SK-N-MC (cell line): ENCODE data around the gene EXOG.

Experiments used
- DNase-seq: peaks from one replicate; pipeline ENCODE4 v3.0.0-alpha.2; 2011; ENCODE audit warnings: low read depth, low spot score
- H3K27ac ChIP-seq: fragments of 200-600 bp; sonication (generic); 2 replicates; pipeline ENCODE4 v1.5.1; 2016; ENCODE audit warnings: mixed run types
- H3K36me3 ChIP-seq: fragments of 200-600 bp; sonication (generic); 2 replicates; pipeline ENCODE4 v1.6.1; 2017; ENCODE audit warnings: antibody characterized with exemption, low read length, mixed read lengths; ENCODE audit not compliant: insufficient read depth
- H3K4me3 ChIP-seq: fragments of 200-600 bp; sonication (generic); 2 replicates; pipeline ENCODE4 v1.5.1; 2016
- H3K9ac ChIP-seq: fragments of 200-600 bp; sonication (generic); 2 replicates; pipeline ENCODE4 v1.8.0; 2017; ENCODE audit warnings: mixed run types, mixed read lengths; ENCODE audit not compliant: insufficient read length
- H3K9me3 ChIP-seq: fragments of 200-600 bp; sonication (generic); 2 replicates; pipeline ENCODE4 v1.6.1; 2017; ENCODE audit warnings: low read depth, mild to moderate bottlenecking, antibody characterized with exemption, low read length, moderate library complexity, mixed read lengths
- EZH2 ChIP-seq: fragments of 200-600 bp; sonication (generic); IDR thresholded peaks from one replicate; pipeline ENCODE4 v1.6.1; 2017; ENCODE audit warnings: antibody characterized with exemption
- FOXP2 ChIP-seq: optimal IDR thresholded peaks from 2 replicates; pipeline ENCODE3; 2011; ENCODE audit warnings: mild to moderate bottlenecking, moderate library complexity; ENCODE audit not compliant: insufficient read depth; ENCODE audit errors: extremely low read length, control extremely low read depth
- POLR2AphosphoS5 ChIP-seq: IDR thresholded peaks from 2 replicates; pipeline ENCODE4 v1.6.1; 2012; ENCODE audit warnings: mild to moderate bottlenecking, low read depth, low read length, borderline replicate concordance

EXOG gene

GRCh38 chr3:38478901-38479300, 17.2 kb upstream of the EXOG start:
- Histone ChIP-seq H3K27ac (no peak overlapping the region), H3K9ac (no peak overlapping the region), H3K9me3 (no peaks in the 10 kb centered on the region), H3K36me3 (peaks cover 15% of the 10 kb centered on the region; the same call in 1 of the 2 replicates), H3K4me3 (no peak overlapping the region)
- no peak for DNase-seq
- TF ChIP-seq FOXP2, result no peak
- no peak for TF ChIP-seq EZH2
- no peak for TF ChIP-seq POLR2AphosphoS5

GRCh38 chr3:38479431-38480092, 16.6 kb upstream of the EXOG start:
- H3K27ac ChIP-seq, result no peak overlapping the region
- H3K36me3 ChIP-seq, result peaks cover 15% of the 10 kb centered on the region; the same call in 1 of the 2 replicates
- no peak for TF ChIP-seq FOXP2
- no peak for TF ChIP-seq POLR2AphosphoS5
- no peak for TF ChIP-seq EZH2
- no peaks in the 10 kb centered on the region for H3K9me3 ChIP-seq
- H3K9ac ChIP-seq, result no peak overlapping the region
- no peak for DNase-seq
- H3K4me3 ChIP-seq, result no peak overlapping the region

- Histone ChIP-seq H3K9me3 (no peaks in the 10 kb centered on the region), H3K4me3 (no peak overlapping the region), H3K9ac (no peak overlapping the region), H3K36me3 (peaks cover 15% of the 10 kb centered on the region; the same call in 1 of the 2 replicates), H3K27ac (no peak overlapping the region)
- no peak for DNase-seq
- no peak for TF ChIP-seq EZH2
- no peak for TF ChIP-seq POLR2AphosphoS5
- no peak for TF ChIP-seq FOXP2
Measured at GRCh38 chr3:38480093-38480445, 16.1 kb upstream of the EXOG start.

GRCh38 chr3:38480930-38481329, 15.2 kb upstream of the EXOG start:
- Histone ChIP-seq H3K36me3 (peaks cover 15% of the 10 kb centered on the region; the same call in 1 of the 2 replicates), H3K27ac (no peak overlapping the region), H3K9me3 (no peaks in the 10 kb centered on the region), H3K9ac (no peak overlapping the region), H3K4me3 (no peak overlapping the region)
- DNase-seq, result no peak
- TF ChIP-seq EZH2 (no peak), POLR2AphosphoS5 (no peak)

- H3K9ac ChIP-seq, result no peak overlapping the region
- TF ChIP-seq EZH2 (no peak), POLR2AphosphoS5 (no peak), FOXP2 (no peak)
- H3K4me3 ChIP-seq, result no peak overlapping the region
- H3K27ac ChIP-seq, result no peak overlapping the region
- peaks cover 15% of the 10 kb centered on the region; the same call in 1 of the 2 replicates for H3K36me3 ChIP-seq
- no peaks in the 10 kb centered on the region for H3K9me3 ChIP-seq
- no peak for DNase-seq
Measured at GRCh38 chr3:38482951-38483350, 13.2 kb upstream of the EXOG start.

GRCh38 chr3:38487323-38487722, 8.8 kb upstream of the EXOG start:
- TF ChIP-seq FOXP2 (no peak), POLR2AphosphoS5 (no peak), EZH2 (no peak)
- no peak for DNase-seq
- no peak overlapping the region for H3K4me3 ChIP-seq

GRCh38 chr3:38488949-38489348, 7.2 kb upstream of the EXOG start:
- no peak overlapping the region for H3K4me3 ChIP-seq
- no peaks in the 10 kb centered on the region for H3K36me3 ChIP-seq
- no peaks in the 10 kb centered on the region for H3K9me3 ChIP-seq
- TF ChIP-seq POLR2AphosphoS5, result no peak
- TF ChIP-seq FOXP2, result no peak
- no peak for TF ChIP-seq EZH2
- no peak overlapping the region for H3K9ac ChIP-seq
- no peak for DNase-seq
- H3K27ac ChIP-seq, result no peak overlapping the region

More at GRCh38 chr3:38487323-38487722, 8.8 kb upstream of the EXOG start:
- H3K27ac ChIP-seq, result no peak overlapping the region
- H3K36me3 ChIP-seq, result no peaks in the 10 kb centered on the region; the same call in 1 of the 2 replicates
- H3K9me3 ChIP-seq, result no peaks in the 10 kb centered on the region
- no peak overlapping the region for H3K9ac ChIP-seq

- no peak overlapping the region for H3K4me3 ChIP-seq
- no peak for DNase-seq
- no peaks in the 10 kb centered on the region for H3K36me3 ChIP-seq
- 0 out of 2 replicates have a peak overlapping the region, but pooled peaks have one; percentile 81 for H3K27ac ChIP-seq
- TF ChIP-seq EZH2 (no peak), POLR2AphosphoS5 (no peak), FOXP2 (no peak)
- no peaks in the 10 kb centered on the region for H3K9me3 ChIP-seq
- no peak overlapping the region for H3K9ac ChIP-seq
Measured at GRCh38 chr3:38489766-38490165, 6.4 kb upstream of the EXOG start.
